Measurements from ENCODE around the gene RGS7.

GRCh38 chr1:241275226-241275625, 81.8 kb downstream of the RGS7 start:
- no peak for TF ChIP-seq CTCF (IDR thresholded peaks at IDR 0.05; ENCODE audit: insufficient read depth, low read depth, low read length)
- TF ChIP-seq EZH2 (IDR thresholded peaks at IDR 0.05; ENCODE audit: insufficient read depth, low read length): no peak

Measured in astrocyte (in vitro differentiated cells and primary cell).